ENCODE results near the gene MGME1.

GRCh38 chr20:18001131-18001921, 32.5 kb downstream of the MGME1 start:
- TF ChIP-seq EZH2 (IDR thresholded peaks at IDR 0.05; ENCODE audit: insufficient read depth, poor library complexity, severe bottlenecking): no peak
- TF ChIP-seq EZH2phosphoT487 (IDR thresholded peaks at IDR 0.05; ENCODE audit: insufficient read depth, low read depth): no peak
